IMR-90 (cell line): ENCODE results near the gene CCDC148. TPM values are rescaled to one million over a fixed set of nuclear protein-coding genes. Genes with fewer than 3 reads are reported as not detected.

Experiments
- ATAC-seq: fragments of 200-7000 bp; cut with Tn5 transposase; 2 replicates; pipeline ENCODE4 v1.9.1; 2020; ENCODE audit warnings: low read depth, mild to moderate bottlenecking, moderate library complexity
- BruUV-seq: library from RNA; stranded (reverse); fragments of 400-500 nt; replicated peaks from 2 replicates; lab custom pipeline; 2021; lab: Mats Ljungman, UMichigan
- CTCF ChIA-PET: fragments of 300-600 bp; formaldehyde crosslinking; extraction: SDS; loops from one replicate; lab custom pipeline; 2021; ENCODE audit warnings: antibody characterized with exemption; lab: Yijun Ruan, JAX
- POLR2A ChIA-PET: fragments of 300-600 bp; sonication (Branson Sonifier 250); formaldehyde crosslinking; loops from one replicate; lab custom pipeline; 2022; ENCODE audit warnings: antibody characterized with exemption; ENCODE audit not compliant: unreplicated experiment; lab: Charles Lee
- DNase-seq: peaks from one replicate; pipeline ENCODE4 v3.0.0; 2013
- H2AFZ ChIP-seq: replicated peaks from 2 replicates; pipeline ENCODE3; 2013; ENCODE audit warnings: low read length, mild to moderate bottlenecking; ENCODE audit not compliant: poor library complexity
- H2AK5ac ChIP-seq: 2 replicates; pipeline ENCODE4 v1.6.1; 2013; ENCODE audit warnings: low read depth, low read length, inconsistent platforms
- H2AK9ac ChIP-seq: replicated peaks from 2 replicates; pipeline ENCODE3; 2013; ENCODE audit warnings: mild to moderate bottlenecking, low read depth, low read length, moderate library complexity; ENCODE audit not compliant: poor library complexity
- H2BK120ac ChIP-seq: 2 replicates; pipeline ENCODE4 v1.6.1; 2013; ENCODE audit warnings: low read depth, low read length, inconsistent platforms
- H2BK15ac ChIP-seq: 3 replicates; pipeline ENCODE4 v1.6.1; 2013; ENCODE audit warnings: low read depth, low read length, inconsistent platforms
- H2BK20ac ChIP-seq: 2 replicates; pipeline ENCODE4 v1.6.1; 2013; ENCODE audit warnings: low read depth, mild to moderate bottlenecking, inconsistent platforms, low read length, moderate library complexity
- H2BK5ac ChIP-seq: 2 replicates; pipeline ENCODE4 v1.6.1; 2013; ENCODE audit warnings: mild to moderate bottlenecking, low read depth, low read length, inconsistent platforms; ENCODE audit not compliant: poor library complexity, severe bottlenecking
- H3K14ac ChIP-seq: replicated peaks from 2 replicates; pipeline ENCODE4 v1.6.1; 2013; ENCODE audit warnings: low read depth, low read length, inconsistent platforms
- H3K18ac ChIP-seq: 2 replicates; pipeline ENCODE4 v1.6.1; 2013; ENCODE audit warnings: low read depth, low read length, control low read depth
- H3K23ac ChIP-seq: 2 replicates; pipeline ENCODE4 v1.6.1; 2013; ENCODE audit warnings: low read depth, low read length, inconsistent platforms
- H3K27ac ChIP-seq: 2 replicates; pipeline ENCODE4 v1.5.1; 2013; ENCODE audit warnings: mild to moderate bottlenecking, control low read depth, low read length; ENCODE audit not compliant: insufficient read depth
- H3K27me3 ChIP-seq: 2 replicates; pipeline ENCODE4 v1.6.1; 2013; ENCODE audit warnings: low read length; ENCODE audit not compliant: control insufficient read depth, insufficient read depth
- H3K36me3 ChIP-seq: 2 replicates; pipeline ENCODE4 v1.6.1; 2013; ENCODE audit warnings: low read length, mixed read lengths; ENCODE audit not compliant: control insufficient read depth, insufficient read depth
- H3K4ac ChIP-seq: 2 replicates; pipeline ENCODE4 v1.6.1; 2013; ENCODE audit warnings: low read depth, low read length, inconsistent platforms
- H3K4me1 ChIP-seq: 2 replicates; pipeline ENCODE4 v1.6.1; 2013; ENCODE audit warnings: low read length, mixed read lengths; ENCODE audit not compliant: control insufficient read depth, insufficient read depth
- H3K4me2 ChIP-seq: 2 replicates; pipeline ENCODE4 v1.6.1; 2013; ENCODE audit warnings: low read depth, mild to moderate bottlenecking, control low read depth, low read length, moderate library complexity
- H3K4me3 ChIP-seq: 2 replicates; pipeline ENCODE4 v1.5.1; 2013; ENCODE audit warnings: low read depth, mild to moderate bottlenecking, control low read depth, low read length, moderate library complexity; ENCODE audit not compliant: insufficient read depth
- H3K56ac ChIP-seq: 2 replicates; pipeline ENCODE4 v1.6.1; 2013; ENCODE audit warnings: low read length, inconsistent platforms; ENCODE audit not compliant: insufficient read depth; ENCODE audit errors: extremely low read depth
- H3K79me1 ChIP-seq, 2 experiments: 2 replicates each; pipeline ENCODE4 v1.6.1; 2013; ENCODE audit warnings: low read length in 2 of 2, inconsistent platforms in 1 of 2, low read depth in 1 of 2
- H3K9ac ChIP-seq: 2 replicates; pipeline ENCODE4 v1.6.1; 2013; ENCODE audit warnings: low read depth, low read length, control low read depth
- H3K9me1 ChIP-seq: 2 replicates; pipeline ENCODE4 v1.6.1; 2013; ENCODE audit warnings: low read length, inconsistent platforms; ENCODE audit not compliant: insufficient read depth
- H3K9me3 ChIP-seq: 2 replicates; pipeline ENCODE4 v1.6.1; 2013; ENCODE audit warnings: low read length; ENCODE audit not compliant: control insufficient read depth, insufficient read depth
- H4K20me1 ChIP-seq: 2 replicates; pipeline ENCODE4 v1.6.1; 2013; ENCODE audit warnings: low read length, inconsistent platforms; ENCODE audit not compliant: insufficient read depth
- H4K5ac ChIP-seq: 2 replicates; pipeline ENCODE4 v1.6.1; 2013; ENCODE audit warnings: mild to moderate bottlenecking, low read depth, low read length, control low read depth
- H4K8ac ChIP-seq, 2 experiments: 2 replicates each; pipeline ENCODE4 v1.6.1; 2013; ENCODE audit warnings: low read depth in 2 of 2, low read length in 2 of 2, control low read depth in 1 of 2, inconsistent platforms in 1 of 2
- H4K91ac ChIP-seq: 2 replicates; pipeline ENCODE4 v1.6.1; 2013; ENCODE audit warnings: low read depth, low read length, inconsistent platforms; ENCODE audit not compliant: insufficient read depth
- BHLHE40 ChIP-seq: fragments of 150-350 bp; IDR thresholded peaks from 2 replicates; pipeline ENCODE4 v1.6.1; 2016; ENCODE audit warnings: mild to moderate bottlenecking, low read depth, low read length
- CEBPB ChIP-seq: IDR thresholded peaks from 2 replicates; pipeline ENCODE4 v1.6.1; 2012; ENCODE audit warnings: low read depth, low read length, improper control_type of control experiment
- CHD1 ChIP-seq: IDR thresholded peaks from 2 replicates; pipeline ENCODE4 v1.6.1; 2012; ENCODE audit warnings: low read depth, low read length, improper control_type of control experiment
- CTCF ChIP-seq: conservative IDR thresholded peaks from 2 replicates; pipeline ENCODE4 v1.5.1; 2012; ENCODE audit warnings: mild to moderate bottlenecking, low read depth, low read length, improper control_type of control experiment
- ELK1 ChIP-seq: fragments of 150-350 bp; IDR thresholded peaks from 2 replicates; pipeline ENCODE4 v1.6.1; 2016; ENCODE audit warnings: low read depth, mild to moderate bottlenecking, low read length, moderate library complexity, borderline replicate concordance
- FOS ChIP-seq: fragments of 150-350 bp; IDR thresholded peaks from 2 replicates; pipeline ENCODE4 v1.6.1; 2016; ENCODE audit warnings: low read depth, low read length
- MAFK ChIP-seq: IDR thresholded peaks from 2 replicates; pipeline ENCODE4 v1.6.1; 2012; ENCODE audit warnings: low read depth, low read length, improper control_type of control experiment
- MAZ ChIP-seq: IDR thresholded peaks from 2 replicates; pipeline ENCODE4 v1.6.1; 2012; ENCODE audit warnings: low read depth, mild to moderate bottlenecking, low read length, improper control_type of control experiment, moderate library complexity, borderline replicate concordance
- MXI1 ChIP-seq: IDR thresholded peaks from 2 replicates; pipeline ENCODE4 v1.6.1; 2012; ENCODE audit warnings: low read depth, mild to moderate bottlenecking, low read length, moderate library complexity, borderline replicate concordance
- NFE2L2 ChIP-seq: fragments of 150-350 bp; IDR thresholded peaks from 2 replicates; pipeline ENCODE4 v1.6.1; 2016; ENCODE audit warnings: low read depth, mild to moderate bottlenecking, low read length
- POLR2A ChIP-seq: IDR thresholded peaks from 2 replicates; pipeline ENCODE4 v1.6.1; 2012; ENCODE audit warnings: mild to moderate bottlenecking, low read depth, low read length
- RAD21 ChIP-seq: IDR thresholded peaks from 2 replicates; pipeline ENCODE4 v1.6.1; 2012; ENCODE audit warnings: low read length, improper control_type of control experiment
- RCOR1 ChIP-seq: IDR thresholded peaks from 2 replicates; pipeline ENCODE4 v1.6.1; 2012; ENCODE audit warnings: mild to moderate bottlenecking, low read length, improper control_type of control experiment; ENCODE audit not compliant: insufficient replicate concordance
- RFX5 ChIP-seq: IDR thresholded peaks from 2 replicates; pipeline ENCODE4 v1.8.0; 2012; ENCODE audit warnings: low read depth, mild to moderate bottlenecking, low read length, moderate library complexity
- SMC3 ChIP-seq: fragments of 150-350 bp; IDR thresholded peaks from 2 replicates; pipeline ENCODE4 v1.6.1; 2016; ENCODE audit warnings: low read depth, mild to moderate bottlenecking, antibody characterized with exemption, low read length, moderate library complexity
- USF2 ChIP-seq: fragments of 150-350 bp; IDR thresholded peaks from 2 replicates; pipeline ENCODE4 v1.6.1; 2017; ENCODE audit warnings: mild to moderate bottlenecking, antibody characterized with exemption, low read length, low read depth
- WGBS, 2 experiments: methylation state at CpG; one replicate each; pipeline versions ENCODE4 v1.1.5 to v1.1.7; 2013; ENCODE audit warnings: missing lambda C conversion rate in 2 of 2; ENCODE audit not compliant: insufficient read length in 1 of 2; ENCODE audit errors: extremely low coverage in 2 of 2; 5-methylcytosine and 5-hydroxymethylcytosine counted together
- dilution Hi-C: fragments of 300-500 bp; cut with HindIII; formaldehyde crosslinking; loops from one replicate; pipeline ENCODE4 v1.14.3; 2018; ENCODE audit warnings: low sequenced_read_pairs; ENCODE audit not compliant: unreplicated experiment
- in situ Hi-C: fragments of 300-500 bp; cut with MboI; formaldehyde crosslinking; loops from 3 replicates; pipeline ENCODE4 v1.14.3; 2019; ENCODE audit warnings: low sequenced_read_pairs, inconsistent platforms, mixed read lengths
- intact Hi-C: fragments of 100-400 bp; cut with micrococcal nuclease; formaldehyde crosslinking; loops from 2 replicates; pipeline ENCODE4 v1.10.0; 2022
- polyA plus RNA-seq, 3 experiments: library from polyadenylated mRNA; depleted of rRNA; stranded (reverse); fragments of >200 nt; gene quantifications; 2 replicates each; pipeline ENCODE4 v1.2.3, GENCODE V29; 2012; ENCODE audit warnings: low replicate concordance in 1 of 3
- total RNA-seq: library from RNA; depleted of rRNA; stranded (reverse); fragments of >200 nt; gene quantifications from 2 replicates; pipeline ENCODE4 v1.2.3, GENCODE V29; 2012

The CCDC148 gene
- total and polyA plus RNA-seq, 2 of the 4 experiments (the other 2 are of a cell fraction): 0.18 to 0.31 TPM

- Histone ChIP-seq H2BK5ac (no peak overlapping the region), H3K18ac (no peak overlapping the region), H3K27me3 (no peaks in the 10 kb centered on the region), H3K4ac (no peak overlapping the region), H3K4me2 (no peak overlapping the region), H4K20me1 (0 out of 2 replicates have a peak, but pooled peaks cover 2% of the 10 kb centered on the region), H3K79me1 (peaks cover 47 to 50% of the 10 kb centered on the region in 2 experiments), H2AK9ac (no peak overlapping the region), H2BK15ac (no peak overlapping the region), H3K9me1 (peaks cover 12% of the 10 kb centered on the region; the same call in 1 of the 2 replicates), H2AFZ (no peak overlapping the region), H3K23ac (no peak overlapping the region), H3K14ac (no peak overlapping the region), H3K4me3 (no peak overlapping the region), H4K5ac (no peak overlapping the region), H3K27ac (no peak overlapping the region), H4K91ac (no peak overlapping the region), H3K9ac (no peak overlapping the region), H3K9me3 (no peaks in the 10 kb centered on the region), H2BK20ac (no peak overlapping the region), H3K4me1 (peaks cover 21% of the 10 kb centered on the region), H2BK120ac (no peak overlapping the region), H3K56ac (no peak overlapping the region), H4K8ac (no peak overlapping the region), H3K36me3 (no peaks in the 10 kb centered on the region), H2AK5ac (no peak overlapping the region)
- ATAC-seq: no peak
- CTCF ChIA-PET: no interaction called here
- intact Hi-C loops: loop anchor here (5.0 kb wide), 1 partner anchor 40 kb away; no protein-coding TSS in a partner anchor
- dilution Hi-C loops: no loop called here
- no peak for TF ChIP-seq CTCF
- TF ChIP-seq FOS: peak; percentile 50
- TF ChIP-seq CHD1: no peak
- no peak for TF ChIP-seq MAZ
- no peak for TF ChIP-seq NFE2L2
- no peak for TF ChIP-seq RFX5
- no peak for TF ChIP-seq BHLHE40
- TF ChIP-seq RCOR1: no peak
- TF ChIP-seq CEBPB: peak; percentile 49; the same call in 1 of the 2 replicates
- TF ChIP-seq ELK1: no peak
- TF ChIP-seq MAFK: 0 out of 2 replicates have a peak, but pooled peaks have one; percentile 11
- TF ChIP-seq RAD21: no peak
- TF ChIP-seq MXI1: no peak
- no peak for TF ChIP-seq USF2
- TF ChIP-seq POLR2A: no peak
- TF ChIP-seq SMC3: no peak
- POLR2A ChIA-PET: no interaction called here
- no TSS peak for BruUV-seq
- DNase-seq: peak; percentile 50
- WGBS, 2 experiments: no CpG with 5 or more reads among the region's 1 CpG
- in situ Hi-C loops: no loop called here
These were observed 40.9 kb upstream of the CCDC148 start for GRCh38 chr2:158497486-158497885.
